ENCODE data around the gene DPP7.
"Not testable (repeated sequence)": the region's sequence is repeated elsewhere in the genome, so short reads cannot be mapped to it uniquely, and the experiment has no call there.

DPP7 gene

GRCh38 chr9:137064880-137065164, 49.7 kb downstream of the DPP7 start:
- H3K36me3 Mint-ChIP-seq, result peaks cover 10% of the 10 kb centered on the region

GRCh38 chr9:137064027-137064879, 50.3 kb downstream of the DPP7 start:
- DNase-seq, result peak; percentile 69
- Mint-ChIP-seq H3K27me3 (peaks cover 3% of the 10 kb centered on the region), H3K36me3 (peaks cover 10% of the 10 kb centered on the region), H3K4me1 (peaks cover 16% of the 10 kb centered on the region), H3K4me3 (no peak overlapping the region), H3K27ac (no peak overlapping the region), H3K9me3 (no peaks in the 10 kb centered on the region)
- CTCF ChIA-PET, result interaction anchor here (0.5 to 9.6 kb wide), 14 partner anchors 8 to 244 kb away, joined by 3 to 103 read pairs (median 4); partner anchors contain the start of genes MAN1B1 and NPDC1

More at GRCh38 chr9:137064880-137065164, 49.7 kb downstream of the DPP7 start:
- peaks cover 1% of the 10 kb centered on the region for H3K27me3 Mint-ChIP-seq
- H3K9me3 Mint-ChIP-seq, result no peaks in the 10 kb centered on the region
- H3K4me1 Mint-ChIP-seq, result peaks cover 16% of the 10 kb centered on the region
- no peak overlapping the region for H3K27ac Mint-ChIP-seq
- CTCF ChIA-PET, result interaction anchor here (1.2 to 9.6 kb wide), 8 partner anchors 9 to 39 kb away, joined by 3 to 103 read pairs (median 6); partner anchors contain the start of gene NPDC1
- no peak for DNase-seq
- no peak overlapping the region for H3K4me3 Mint-ChIP-seq

GRCh38 chr9:137063311-137064026, 51.1 kb downstream of the DPP7 start:
- Mint-ChIP-seq H3K27me3 (peaks cover 11% of the 10 kb centered on the region), H3K9me3 (no peaks in the 10 kb centered on the region), H3K4me1 (peaks cover 9% of the 10 kb centered on the region), H3K4me3 (no peak overlapping the region), H3K36me3 (peaks cover 10% of the 10 kb centered on the region), H3K27ac (no peak overlapping the region)
- CTCF ChIA-PET, result interaction anchor here (0.5 to 9.6 kb wide), 14 partner anchors 8 to 243 kb away, joined by 3 to 103 read pairs (median 4); partner anchors contain the start of genes MAN1B1 and NPDC1
- DNase-seq, result no peak

- not testable (repeated sequence) for H3K27ac Mint-ChIP-seq, H3K4me3 Mint-ChIP-seq, DNase-seq, H3K4me1 Mint-ChIP-seq, H3K36me3 Mint-ChIP-seq, H3K9me3 Mint-ChIP-seq
- CTCF ChIA-PET, result interaction anchor here (1.8 to 9.6 kb wide), 3 partner anchors 10 to 28 kb away, joined by 7 to 103 read pairs (median 11); partner anchors contain the start of gene NPDC1
- peaks cover 16% of the 10 kb centered on the region for H3K27me3 Mint-ChIP-seq
Measured at GRCh38 chr9:137062798-137063197, 51.7 kb downstream of the DPP7 start.

- DNase-seq, result no peak
- Mint-ChIP-seq H3K27me3 (peaks cover 20% of the 10 kb centered on the region), H3K4me1 (no peaks in the 10 kb centered on the region), H3K36me3 (peaks cover 6% of the 10 kb centered on the region), H3K4me3 (no peak overlapping the region), H3K27ac (no peak overlapping the region), H3K9me3 (no peaks in the 10 kb centered on the region)
- CTCF ChIA-PET, result interaction anchor here (1.8 to 9.6 kb wide), 2 partner anchors 14 to 28 kb away, joined by 7 to 103 read pairs; partner anchors contain the start of gene NPDC1
Measured at GRCh38 chr9:137062384-137062783, 52.1 kb downstream of the DPP7 start.

Data from activated naive CD4-positive, alpha-beta T cell treated with anti-CD3 and anti-CD28 coated beads, Interleukin-2, amount 10 ng/mL, durations not matched to agents 7 days and 5 days (primary cell).